Subcutaneous abdominal adipose tissue (tissue), 5 donors: ENCODE data around the gene PRPSAP1.

Experiments
- H3K27ac ChIP-seq: one replicate; pipeline ENCODE4 v1.7.0; 2013; ENCODE audit warnings: low read depth, mild to moderate bottlenecking, inconsistent platforms, low read length, moderate library complexity
- H3K27me3 ChIP-seq, 5 donors: one replicate each; pipeline ENCODE4 v1.7.0; 2013; ENCODE audit warnings: low read length in 5 of 5, inconsistent platforms in 1 of 5; ENCODE audit not compliant: control insufficient read depth in 5 of 5, insufficient read depth in 4 of 5
- H3K36me3 ChIP-seq, 5 donors: one replicate each; pipeline ENCODE4 v1.7.0; 2013; ENCODE audit warnings: low read length in 5 of 5; ENCODE audit not compliant: control insufficient read depth in 5 of 5, insufficient read depth in 5 of 5
- H3K4me1 ChIP-seq, 5 donors: one replicate each; pipeline ENCODE4 v1.7.0; 2013; ENCODE audit warnings: low read length in 5 of 5, mild to moderate bottlenecking in 3 of 5, moderate library complexity in 1 of 5; ENCODE audit not compliant: control insufficient read depth in 5 of 5, insufficient read depth in 5 of 5
- H3K4me3 ChIP-seq, 5 donors: one replicate each; pipeline ENCODE4 v1.7.0; 2013; ENCODE audit warnings: low read length in 5 of 5, low read depth in 1 of 5
- H3K9ac ChIP-seq, 5 donors: one replicate each; pipeline ENCODE4 v1.7.0; 2013; ENCODE audit warnings: low read length in 5 of 5, mild to moderate bottlenecking in 4 of 5, moderate library complexity in 3 of 5
- H3K9me3 ChIP-seq, 5 donors: one replicate each; pipeline ENCODE4 v1.7.0; 2013; ENCODE audit warnings: low read length in 5 of 5; ENCODE audit not compliant: control insufficient read depth in 5 of 5
- donor health status: healthy.
- donor health status: healthy.
- donor health status: healthy.
- donor health status: healthy.
- donor health status: healthy.

The PRPSAP1 gene

GRCh38 chr17:76353599-76354316 is at the start of gene PRPSAP1:
Gene PRPSAP1, minus strand, starts transcription at chr17:76353916. Its CDS starts 213 bp downstream, at chr17:76353703.
- H3K9ac ChIP-seq: peak within 1 kb of the TSS; percentile 75 to 93 (median 76)
- peak within 1 kb of the TSS; percentile 76 to 93 (median 90) for H3K4me3 ChIP-seq
- H3K36me3 ChIP-seq: no peaks in the 10 kb centered on the region
- no peaks in the 10 kb centered on the region for H3K27me3 ChIP-seq
- H3K27ac ChIP-seq: peak within 1 kb of the TSS; percentile 78
- H3K4me1 ChIP-seq: peaks cover 3 to 21% (median 18%) of the 10 kb centered on the region in 5 donors
- no peaks in the 10 kb centered on the region for H3K9me3 ChIP-seq

DNA sequence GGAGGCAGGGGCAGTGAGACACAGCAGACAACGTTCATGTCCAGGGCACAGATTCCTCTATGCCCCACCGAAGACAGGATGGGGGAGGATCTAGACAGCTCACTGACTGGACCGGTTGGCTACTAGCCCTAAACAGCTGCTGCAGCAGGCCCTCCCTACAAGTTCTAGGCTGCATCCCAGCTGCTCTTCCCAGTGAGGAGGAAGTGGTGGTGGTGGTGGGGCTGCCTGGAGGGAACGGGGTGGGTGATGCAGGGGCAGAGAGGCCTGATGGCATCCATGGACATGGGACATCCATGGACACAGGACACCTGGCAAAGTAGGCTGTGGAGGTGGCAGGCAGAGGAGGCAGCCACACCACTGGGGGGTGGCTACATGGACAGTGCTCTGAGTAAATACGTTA is 49.0 kb upstream of the PRPSAP1 start:
- Histone ChIP-seq H3K9me3 (no peaks in the 10 kb centered on the region), H3K4me1 (peaks cover 4 to 36% (median 31%) of the 10 kb centered on the region in 5 donors), H3K27ac (no peak overlapping the region), H3K36me3 (peaks cover 0 to 71% (median 59%) of the 10 kb centered on the region in 5 donors), H3K27me3 (no peaks in the 10 kb centered on the region), H3K9ac (no peak overlapping the region), H3K4me3 (no peak overlapping the region)

GRCh38 chr17:76399175-76400172 is 45.8 kb upstream of the PRPSAP1 start:
- Histone ChIP-seq H3K36me3 (peaks cover 0 to 91% (median 76%) of the 10 kb centered on the region in 5 donors), H3K4me3 (no peak overlapping the region), H3K27ac (no peak overlapping the region), H3K9me3 (no peaks in the 10 kb centered on the region), H3K27me3 (no peaks in the 10 kb centered on the region), H3K4me1 (peaks cover 0 to 8% (median 4%) of the 10 kb centered on the region in 5 donors), H3K9ac (no peak overlapping the region)

GRCh38 chr17:76398523-76399174 is 44.9 kb upstream of the PRPSAP1 start:
- peaks cover 0 to 93% (median 79%) of the 10 kb centered on the region in 5 donors for H3K36me3 ChIP-seq
- no peak overlapping the region for H3K4me3 ChIP-seq
- no peaks in the 10 kb centered on the region for H3K9me3 ChIP-seq
- no peak overlapping the region for H3K9ac ChIP-seq
- no peak overlapping the region for H3K27ac ChIP-seq
- H3K4me1 ChIP-seq: peaks cover 0 to 3% (median 2%) of the 10 kb centered on the region in 5 donors
- H3K27me3 ChIP-seq: no peaks in the 10 kb centered on the region

GRCh38 chr17:76397687-76398522 is 44.2 kb upstream of the PRPSAP1 start:
- Histone ChIP-seq H3K9ac (no peak overlapping the region), H3K4me1 (peaks cover 0 to 3% (median 2%) of the 10 kb centered on the region in 5 donors), H3K4me3 (no peak overlapping the region), H3K27me3 (no peaks in the 10 kb centered on the region), H3K9me3 (no peaks in the 10 kb centered on the region), H3K27ac (no peak overlapping the region), H3K36me3 (peaks cover 0 to 91% (median 82%) of the 10 kb centered on the region in 5 donors)

GRCh38 chr17:76397184-76397583 is 43.5 kb upstream of the PRPSAP1 start:
- no peaks in the 10 kb centered on the region for H3K27me3 ChIP-seq
- peaks cover 0 to 3% (median 2%) of the 10 kb centered on the region in 5 donors for H3K4me1 ChIP-seq
- no peak overlapping the region for H3K4me3 ChIP-seq
- H3K36me3 ChIP-seq: peaks cover 0 to 85% (median 75%) of the 10 kb centered on the region in 5 donors
- H3K27ac ChIP-seq: no peak overlapping the region
- no peaks in the 10 kb centered on the region for H3K9me3 ChIP-seq
- no peak overlapping the region for H3K9ac ChIP-seq

DNA sequence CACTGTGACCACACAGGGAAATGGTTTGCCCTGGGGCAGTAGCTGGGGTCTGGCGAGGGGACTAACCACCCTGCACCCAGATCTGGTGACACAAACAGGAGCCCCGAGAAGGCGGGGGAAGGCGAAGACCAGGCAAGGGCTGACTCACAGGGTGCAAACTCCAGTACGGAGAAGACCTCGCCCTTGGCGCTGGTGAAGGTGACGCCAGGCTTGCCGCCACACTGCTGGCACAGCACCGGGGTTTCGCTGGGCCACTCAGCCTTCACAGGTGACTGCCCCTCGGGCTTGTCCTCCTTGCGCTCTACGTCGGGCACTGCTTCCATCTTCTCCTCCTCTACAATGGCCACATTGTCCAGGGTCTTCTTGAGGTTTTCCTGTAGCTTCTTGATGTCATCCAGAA is 42.3 kb upstream of the PRPSAP1 start:
- Histone ChIP-seq H3K4me1 (peaks cover 0 to 3% (median 2%) of the 10 kb centered on the region in 5 donors), H3K9me3 (no peaks in the 10 kb centered on the region), H3K4me3 (no peak overlapping the region), H3K36me3 (peaks cover 0 to 85% (median 75%) of the 10 kb centered on the region in 5 donors), H3K27ac (no peak overlapping the region), H3K9ac (no peak overlapping the region), H3K27me3 (no peaks in the 10 kb centered on the region)

DNA sequence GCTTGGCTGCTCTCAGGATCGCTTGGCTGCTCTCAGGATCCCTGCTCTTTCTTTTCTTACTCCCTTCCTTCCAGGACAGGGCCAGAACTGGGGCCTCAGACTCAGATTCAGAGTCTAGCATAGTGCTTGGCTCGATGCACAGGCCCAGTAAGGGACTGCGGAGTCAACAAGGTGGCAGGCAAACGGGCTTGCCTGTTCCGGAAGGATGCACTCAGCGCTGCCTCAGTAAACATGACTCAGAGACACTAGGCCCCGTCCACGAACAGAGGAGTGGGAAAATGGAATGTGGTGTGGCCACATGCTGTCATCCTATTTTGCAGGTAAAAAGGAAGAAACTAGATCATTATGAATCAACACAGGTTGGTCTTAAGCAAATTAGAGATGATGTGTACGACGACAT is 40.5 kb upstream of the PRPSAP1 start:
- H3K4me3 ChIP-seq: no peak overlapping the region
- no peaks in the 10 kb centered on the region for H3K9me3 ChIP-seq
- peaks cover 0 to 78% (median 65%) of the 10 kb centered on the region in 5 donors for H3K36me3 ChIP-seq
- peaks cover 0 to 14% (median 2%) of the 10 kb centered on the region in 5 donors for H3K4me1 ChIP-seq
- H3K9ac ChIP-seq: no peak overlapping the region
- H3K27ac ChIP-seq: no peak overlapping the region
- H3K27me3 ChIP-seq: no peaks in the 10 kb centered on the region

DNA sequence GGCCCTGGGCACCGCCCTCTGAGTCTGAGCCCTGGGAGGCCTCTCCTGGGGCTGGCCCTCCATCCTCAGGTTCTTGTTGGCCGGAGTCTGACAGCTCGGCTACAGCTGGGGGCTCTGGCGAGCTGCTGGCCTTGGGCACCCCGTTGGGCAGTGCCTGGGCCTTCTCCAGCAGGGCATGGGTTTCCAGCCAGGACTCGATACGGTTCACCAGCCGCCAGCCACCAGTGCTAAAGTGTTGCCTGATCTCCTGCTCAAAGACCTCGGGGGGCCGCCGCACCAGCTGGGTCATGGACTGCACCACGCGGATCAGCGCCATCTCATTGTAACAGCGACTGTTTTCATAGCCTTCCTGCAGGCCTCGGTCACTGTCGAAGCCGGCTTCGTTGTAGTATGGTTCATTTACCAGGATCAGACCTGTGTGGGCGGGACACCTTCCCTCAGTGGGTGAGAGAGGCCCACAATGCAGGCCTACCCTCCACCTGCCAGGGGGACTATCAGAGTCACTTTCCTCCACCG is 37.5 kb upstream of the PRPSAP1 start:
- H3K27me3 ChIP-seq: no peaks in the 10 kb centered on the region
- no peak overlapping the region for H3K4me3 ChIP-seq
- peaks cover 1 to 22% (median 3%) of the 10 kb centered on the region in 5 donors for H3K4me1 ChIP-seq
- H3K36me3 ChIP-seq: peaks cover 0 to 49% (median 38%) of the 10 kb centered on the region in 5 donors
- H3K27ac ChIP-seq: no peak overlapping the region
- no peaks in the 10 kb centered on the region for H3K9me3 ChIP-seq
- no peak overlapping the region for H3K9ac ChIP-seq
